NCI-H748 treated with DMSO at 0.1 percent for 48 hours (cell line): ENCODE data around the gene ATP8B3.

Experiments used
- DNase-seq: peaks from one replicate; lab custom pipeline; 2025; lab: John Stamatoyannopoulos, UW

Gene ATP8B3

DNA sequence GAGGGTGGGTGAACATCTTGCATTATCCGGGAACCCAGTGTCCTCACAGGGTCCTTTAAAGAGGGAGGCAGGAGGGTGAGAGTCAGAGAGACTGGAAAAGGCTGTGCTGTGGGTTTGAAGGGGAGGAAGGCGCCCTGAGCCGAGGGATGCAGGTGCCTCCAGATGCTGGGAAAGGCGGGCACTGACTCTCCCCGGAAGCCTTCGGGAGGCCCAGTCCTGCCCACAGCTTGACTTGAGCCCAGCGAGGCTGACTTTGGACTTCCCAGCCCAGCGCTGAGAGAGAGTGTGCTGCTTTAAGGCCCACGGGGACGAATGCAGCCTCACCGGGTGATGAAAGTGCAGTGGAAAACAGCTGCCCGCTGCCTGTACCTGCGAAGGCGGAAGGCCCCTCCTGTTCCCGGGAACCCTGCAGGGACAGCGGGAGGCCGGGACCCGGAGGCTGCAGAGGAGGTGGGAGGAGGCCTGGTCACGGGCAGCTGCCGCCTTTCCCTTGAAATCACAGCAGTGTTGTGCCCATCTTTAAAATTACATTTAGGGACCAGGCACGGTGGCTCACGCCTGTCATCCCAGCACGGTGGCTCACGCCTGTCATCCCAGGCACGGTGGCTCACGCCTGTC is 20.1 kb upstream of the ATP8B3 start:
- DNase-seq, result no peak

DNA sequence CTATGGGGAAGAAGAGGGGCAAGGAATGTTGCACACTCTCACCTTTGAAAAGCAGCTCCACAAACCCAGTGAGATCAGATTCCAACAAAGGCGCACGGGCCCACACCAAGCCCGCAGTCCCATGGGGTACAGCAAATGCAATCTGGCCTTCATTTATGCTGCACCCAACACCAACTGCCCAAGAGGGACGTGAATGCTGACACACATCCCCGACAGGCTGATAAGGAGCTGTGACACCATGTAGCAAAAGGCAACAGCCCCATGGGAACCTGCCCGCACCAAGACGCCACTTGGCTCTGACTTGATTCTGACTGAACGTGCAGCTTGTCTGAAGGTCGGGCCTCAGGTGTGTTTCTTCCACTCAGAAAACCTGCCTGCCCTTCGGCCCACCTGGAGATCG is 18.9 kb upstream of the ATP8B3 start:
- DNase-seq, result no peak

DNA sequence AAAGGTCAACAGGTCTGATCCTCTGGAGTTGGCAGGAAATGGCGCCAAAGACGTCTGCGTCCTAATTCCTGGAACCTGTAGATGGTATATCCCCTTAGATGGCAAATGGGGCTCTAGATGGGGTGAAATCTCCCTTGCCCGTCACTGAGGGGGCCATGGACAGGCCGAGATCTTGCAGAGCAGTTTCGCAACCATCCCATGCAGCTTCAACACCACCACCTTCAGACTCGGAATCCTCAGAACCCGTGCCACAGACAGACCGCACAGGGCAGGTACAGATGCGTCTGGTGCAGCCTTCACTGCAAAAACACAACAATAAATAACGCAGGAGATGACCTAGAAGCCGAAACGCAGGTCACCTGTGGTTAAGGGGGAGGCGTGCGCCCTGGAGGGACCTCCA is 18.5 kb upstream of the ATP8B3 start:
- no peak for DNase-seq

DNA sequence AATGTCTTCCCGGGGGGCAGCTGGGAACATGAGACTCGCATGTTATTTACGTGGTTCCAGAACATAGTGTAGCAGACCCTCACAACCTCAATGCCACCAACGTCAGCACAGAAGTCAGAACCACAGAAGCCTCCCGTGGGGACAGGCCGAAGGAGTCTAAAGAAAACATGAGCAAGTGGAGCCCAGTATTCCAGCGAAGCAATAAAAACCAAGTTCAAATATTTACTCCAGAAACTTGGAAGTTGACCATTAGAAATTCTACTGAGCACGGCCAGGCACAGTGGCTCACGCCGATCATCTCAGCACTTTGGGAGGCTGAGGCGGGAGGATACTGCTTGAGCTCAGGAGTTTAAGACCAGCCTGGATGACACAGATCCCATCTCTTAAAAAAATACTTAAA is 17.9 kb upstream of the ATP8B3 start:
- DNase-seq, result no peak

DNA sequence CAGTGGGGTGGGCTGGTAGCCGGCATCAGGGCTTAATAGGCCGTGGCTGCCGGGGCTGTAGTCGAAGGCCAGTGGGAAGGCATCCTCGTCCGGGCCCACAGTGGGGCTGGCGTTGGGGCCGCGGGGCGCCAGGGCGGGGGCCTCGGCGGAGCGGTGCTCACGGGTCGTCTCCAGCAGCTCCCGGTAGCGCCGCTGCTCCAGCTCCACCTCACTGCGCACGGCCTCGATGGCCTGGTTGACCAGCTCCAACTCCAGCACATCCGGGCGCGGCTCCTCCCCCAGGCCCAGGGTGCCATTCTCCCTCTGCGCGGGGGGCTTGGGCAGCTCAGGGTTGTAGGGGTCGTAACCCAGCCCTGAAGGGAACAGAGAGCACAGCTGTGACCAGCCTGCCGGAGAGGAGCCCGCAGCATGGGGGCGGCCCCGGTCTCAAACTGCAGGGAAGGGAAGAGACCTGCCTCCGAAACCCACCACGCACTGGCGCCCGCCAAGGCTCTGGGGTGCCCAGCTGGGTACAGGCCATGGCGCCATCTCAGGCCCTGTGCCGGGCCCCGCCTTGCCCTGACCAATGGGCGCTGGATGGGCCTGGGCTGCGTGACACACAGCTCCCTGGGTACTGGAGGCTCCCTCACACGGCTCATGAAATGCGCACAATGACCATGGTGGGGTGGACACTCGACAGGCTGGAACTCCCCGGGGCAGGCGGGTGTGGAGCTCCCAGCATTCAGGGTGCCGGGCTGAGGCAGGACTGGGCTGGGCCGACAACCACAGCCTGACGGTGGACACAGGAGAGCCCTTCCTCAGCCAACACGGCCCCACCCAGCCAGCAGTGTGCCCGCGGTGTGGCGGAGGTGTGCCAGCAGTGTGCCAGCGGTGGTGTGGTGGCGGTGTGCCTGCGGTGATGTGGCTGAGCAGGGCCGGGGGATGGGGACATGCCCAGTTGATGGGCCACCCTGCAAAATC is 16.5 kb upstream of the ATP8B3 start:
- DNase-seq, result no peak

DNA sequence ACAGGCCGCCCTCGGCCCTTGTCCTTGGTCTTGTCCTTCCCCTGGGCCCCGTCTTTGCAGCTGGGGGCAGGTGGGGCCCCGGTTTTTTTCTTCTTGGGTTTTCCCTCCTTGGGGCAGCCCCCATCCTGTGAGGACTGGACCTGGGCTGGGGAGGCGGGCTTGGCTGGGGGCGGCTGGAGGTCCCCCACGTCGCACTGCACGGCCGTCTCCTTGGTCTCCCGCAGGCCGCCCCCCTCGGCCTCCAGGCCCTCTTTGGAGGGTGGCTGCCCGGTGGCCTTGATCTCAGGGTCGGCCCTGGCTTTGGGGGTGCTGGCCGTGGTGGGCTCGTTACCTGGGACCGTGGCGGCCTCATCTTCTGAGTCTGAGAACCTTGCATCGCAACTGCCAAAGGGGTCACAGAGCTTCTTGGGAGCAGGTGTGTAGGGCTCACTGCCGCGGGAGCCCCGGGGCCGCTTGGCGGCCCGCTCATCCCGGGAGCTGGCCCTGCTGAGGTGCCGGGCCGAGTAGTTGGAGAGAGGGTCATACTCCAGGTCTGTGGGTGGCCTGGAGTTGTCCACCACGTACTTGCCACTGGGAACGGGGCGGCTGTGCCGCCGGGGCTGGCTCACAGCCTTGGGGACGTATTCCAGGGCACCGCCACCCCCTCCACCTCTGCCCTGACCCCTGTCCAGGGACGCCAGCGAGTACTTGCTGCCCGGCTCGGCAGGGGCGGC is 15.6 kb upstream of the ATP8B3 start:
- DNase-seq, result no peak

DNA sequence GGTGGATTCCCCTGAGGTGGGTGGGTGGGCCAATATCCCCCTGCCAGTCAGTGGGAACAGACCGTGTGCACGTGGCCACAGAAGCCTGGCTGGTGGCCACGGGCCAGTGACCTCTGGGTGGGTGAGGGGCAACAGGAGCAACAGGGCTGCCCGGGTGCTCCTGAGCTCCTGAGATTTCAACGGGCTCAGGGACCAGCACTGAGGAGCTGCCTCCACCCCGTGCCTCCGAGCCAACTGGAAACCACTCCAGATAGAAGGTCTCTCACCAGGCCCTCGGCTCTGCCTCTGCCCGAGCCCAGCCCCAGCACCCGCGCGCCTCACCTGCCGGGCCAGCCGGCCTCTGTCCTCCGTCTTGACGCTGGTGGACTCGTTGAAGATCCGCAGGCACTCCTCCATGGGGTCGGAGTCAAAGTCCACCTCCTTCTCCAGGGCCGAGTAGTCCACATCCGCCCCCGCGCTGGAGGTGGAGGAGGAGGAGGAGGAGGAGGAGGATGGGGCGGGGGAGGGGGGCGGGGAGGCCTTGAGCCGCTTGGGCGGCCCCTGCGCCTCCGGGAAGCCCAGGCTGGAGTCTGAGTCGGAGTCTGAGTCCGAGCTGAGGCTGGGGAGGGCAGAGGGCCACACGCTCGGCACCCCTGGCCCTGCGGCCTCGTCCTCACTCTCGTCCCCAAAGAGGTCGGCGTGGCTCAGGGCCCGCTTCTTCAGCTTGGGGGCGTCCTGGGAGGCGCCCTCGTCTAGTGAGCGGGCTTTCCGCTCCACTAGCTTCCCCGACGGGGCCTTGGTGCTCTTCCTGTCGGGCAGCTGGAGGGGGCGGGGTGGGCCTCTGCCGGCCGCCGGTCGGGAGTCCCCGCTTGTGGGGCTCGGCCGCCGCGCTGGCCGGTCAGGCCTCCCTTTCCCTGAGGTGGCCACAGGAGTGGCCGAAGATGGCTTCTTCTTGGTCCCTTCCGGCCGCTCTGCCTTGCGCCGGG is 14.8 kb upstream of the ATP8B3 start:
- DNase-seq, result no peak

DNA sequence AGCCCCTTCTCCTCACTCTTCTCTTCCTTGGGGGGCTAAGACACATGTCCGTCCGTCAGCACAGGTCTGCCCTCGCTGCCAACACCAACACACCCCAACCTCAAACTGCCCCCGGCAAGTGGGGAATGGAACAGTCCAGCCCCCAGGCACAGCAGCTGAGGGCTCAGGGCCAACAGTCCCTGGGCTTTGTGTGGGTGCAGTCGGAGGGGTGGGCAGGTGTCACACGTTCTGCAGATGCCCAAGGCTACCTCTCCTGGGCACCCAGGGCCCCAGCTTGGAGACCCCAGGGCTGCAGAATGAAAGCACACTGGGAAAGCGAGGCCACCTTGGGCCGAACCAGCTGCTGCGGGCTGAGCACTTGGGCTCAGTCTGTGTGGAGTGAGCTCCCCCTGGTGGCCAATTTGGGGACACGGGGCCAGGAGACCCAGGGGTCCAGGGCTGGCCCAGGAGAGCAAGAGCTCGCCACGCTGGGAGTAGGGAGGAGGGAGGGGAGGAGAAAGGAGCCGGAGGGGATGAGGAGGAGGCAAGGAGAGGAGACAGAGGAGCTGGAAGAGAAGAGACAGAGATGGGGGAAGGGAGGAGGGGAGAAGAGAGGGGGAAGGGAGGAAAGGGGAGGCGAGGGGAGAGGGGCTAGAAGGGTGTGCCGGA is 14.0 kb upstream of the ATP8B3 start:
- peak; percentile 1 for DNase-seq

DNA sequence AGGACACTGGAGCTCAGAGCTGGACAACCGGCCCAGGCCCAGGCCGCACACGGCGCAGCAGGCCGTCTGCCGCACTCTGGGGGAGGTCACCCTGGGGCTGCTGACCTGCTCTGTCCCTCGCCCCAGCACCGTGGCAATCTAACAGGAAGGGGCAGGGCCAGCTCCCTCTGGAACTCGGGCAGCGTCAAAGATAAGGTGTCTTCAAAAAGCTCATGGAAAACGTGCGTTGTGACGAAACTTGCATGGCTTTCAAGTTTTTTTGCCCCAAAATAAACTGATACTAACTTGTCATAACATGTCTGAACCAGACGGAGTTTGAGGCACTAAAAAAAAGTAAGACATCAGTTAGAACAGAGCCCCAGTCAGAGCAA is 12.2 kb upstream of the ATP8B3 start:
- DNase-seq, result no peak

DNA sequence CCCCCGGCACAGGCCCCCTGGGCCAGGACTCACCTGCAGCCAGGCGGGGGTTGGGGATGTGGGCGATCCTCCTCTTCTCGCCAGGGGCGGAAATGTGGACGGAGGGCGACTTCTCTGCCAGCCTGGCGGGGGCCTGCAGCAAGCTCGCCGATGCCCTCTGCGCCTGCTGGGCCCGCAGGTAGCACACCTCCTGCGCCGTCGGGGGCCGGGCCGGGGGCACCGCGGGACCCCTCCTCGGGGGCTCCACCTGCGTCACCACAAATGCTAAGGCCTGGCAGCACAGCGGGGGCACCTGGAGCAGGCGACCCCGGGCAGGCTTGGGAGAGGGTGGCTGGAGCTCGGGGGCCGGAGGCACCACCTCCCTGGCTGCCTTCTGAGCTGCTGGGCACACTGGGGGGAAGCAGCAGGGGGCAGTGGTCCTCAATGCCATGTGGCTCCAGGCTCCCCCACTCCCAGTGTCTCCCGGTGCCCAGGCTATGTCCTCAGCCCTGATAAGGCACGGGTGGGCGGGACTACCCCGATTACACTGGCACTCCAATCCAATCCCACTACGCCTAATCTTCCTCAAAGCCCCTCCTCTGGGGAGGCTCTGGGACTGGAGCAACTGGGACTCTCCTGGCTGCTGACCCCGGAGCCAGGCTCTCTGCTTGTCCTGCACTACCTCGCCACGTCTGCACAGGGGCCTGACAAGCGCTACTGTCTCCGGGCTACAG is 11.6 kb upstream of the ATP8B3 start:
- DNase-seq, result no peak

DNA sequence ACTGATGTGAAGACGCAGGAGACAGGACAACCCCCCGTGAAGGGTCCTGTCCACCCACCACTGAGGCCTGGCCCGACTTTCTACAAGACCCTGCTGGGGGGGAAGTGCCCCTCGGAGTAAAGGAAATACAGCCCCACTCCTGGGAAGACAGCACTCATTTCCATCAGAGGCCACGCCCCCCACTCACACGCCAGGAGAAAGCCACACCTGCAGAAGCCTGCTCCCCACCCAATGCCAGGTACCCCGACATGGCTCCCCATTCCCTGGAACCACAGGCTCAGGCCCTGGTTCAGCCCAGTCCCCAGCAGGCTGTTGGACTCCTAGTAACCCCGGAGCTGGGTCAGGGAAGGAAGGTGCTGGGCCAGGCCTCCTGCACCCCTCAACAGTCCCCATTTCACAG is 10.9 kb upstream of the ATP8B3 start:
- DNase-seq, result no peak

DNA sequence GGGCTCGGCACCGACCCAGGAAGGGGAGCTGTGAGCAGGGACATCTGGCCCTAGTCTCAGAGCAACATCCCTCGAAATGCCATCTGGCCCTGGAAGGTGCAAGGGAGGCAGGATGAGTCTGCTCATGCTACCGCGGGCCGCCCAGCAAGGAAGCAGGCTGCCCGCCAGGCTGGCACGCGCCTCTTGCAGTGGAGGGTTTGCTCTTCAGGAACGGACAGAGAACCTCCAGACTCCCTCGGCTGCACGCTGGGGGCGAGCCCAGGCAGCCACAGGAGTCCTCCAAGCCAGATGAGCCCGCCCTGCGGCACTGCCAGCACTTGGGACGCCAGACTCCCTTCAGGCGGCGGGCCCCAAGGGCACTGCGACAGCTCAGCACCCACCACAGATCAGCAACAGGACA is 10.1 kb upstream of the ATP8B3 start:
- DNase-seq, result no peak

DNA sequence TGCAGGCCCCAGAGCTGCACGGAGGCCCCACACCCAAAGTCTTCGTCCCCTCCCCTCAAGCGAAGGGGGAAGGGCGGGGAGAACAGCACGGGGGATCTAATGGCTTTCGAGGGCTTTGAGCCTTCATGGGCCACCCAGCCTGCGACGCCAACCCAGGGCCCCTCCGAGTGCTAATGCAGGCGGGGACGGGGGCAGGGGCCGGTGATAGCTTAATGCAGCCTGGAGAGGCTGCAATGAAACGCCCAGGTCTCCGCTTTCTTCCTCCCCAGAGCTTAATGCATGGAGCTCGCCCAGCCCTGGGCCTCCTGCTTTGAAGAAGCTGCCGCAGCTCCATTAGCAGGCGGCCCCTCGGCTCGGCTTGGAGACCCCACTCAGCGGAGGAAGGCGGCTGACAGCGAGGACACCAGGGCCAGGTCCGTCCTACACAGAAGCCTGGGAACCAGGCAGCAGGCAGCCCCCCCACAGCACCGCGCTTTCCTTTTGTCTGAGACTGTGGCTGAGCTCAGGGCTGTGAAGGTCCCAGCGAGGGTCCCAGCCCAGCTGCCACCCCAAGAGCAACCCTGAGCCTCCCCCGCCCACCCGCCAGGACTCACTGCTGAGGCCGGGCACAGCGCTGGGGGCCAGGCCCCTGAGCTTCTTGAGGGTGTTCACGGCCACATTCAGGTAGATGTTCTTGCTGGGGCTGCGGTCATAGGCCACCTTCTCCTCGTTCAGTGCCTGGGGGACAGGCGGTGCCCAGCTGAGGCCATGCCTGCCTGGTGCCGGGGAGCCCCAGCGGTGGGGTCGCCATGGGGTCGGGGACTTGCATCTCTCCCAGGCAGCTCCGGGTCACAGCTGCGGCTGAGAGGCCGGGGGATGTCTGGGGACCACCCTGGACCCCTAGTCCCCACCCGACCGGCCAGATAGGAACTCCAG is 7.5 kb upstream of the ATP8B3 start:
- DNase-seq, result no peak

DNA sequence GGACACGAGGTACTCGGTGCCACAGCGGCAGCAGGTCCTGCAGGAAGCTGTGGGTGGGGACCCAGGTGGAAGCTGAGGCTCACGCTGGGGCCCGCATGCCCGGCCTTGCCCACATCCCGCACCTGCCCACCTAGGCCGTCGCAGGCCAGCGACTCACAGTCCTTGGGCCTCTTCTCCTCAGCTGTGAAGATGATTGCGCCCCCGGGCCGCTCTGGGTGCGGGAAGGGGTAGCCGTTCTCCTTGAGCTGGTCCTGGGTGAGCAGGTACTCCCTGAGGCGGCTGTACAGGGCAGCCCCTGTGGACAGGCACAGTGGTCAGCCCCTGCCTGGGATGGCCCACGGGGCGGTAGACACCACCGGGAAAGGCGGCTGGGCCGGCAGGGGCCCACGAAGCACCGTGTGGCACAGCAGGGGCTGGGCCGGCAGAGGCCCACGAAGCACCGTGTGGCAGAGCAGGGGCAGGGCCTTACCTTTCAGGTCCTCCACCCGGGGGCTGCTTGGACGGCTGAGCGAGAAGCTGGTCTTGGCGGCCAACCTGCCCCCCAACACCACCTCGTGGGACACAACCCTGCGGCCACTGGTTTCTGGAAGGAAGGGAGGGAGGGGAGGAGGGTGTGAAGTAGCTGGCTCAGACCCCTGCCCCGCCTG is 6.6 kb upstream of the ATP8B3 start:
- DNase-seq, result no peak

DNA sequence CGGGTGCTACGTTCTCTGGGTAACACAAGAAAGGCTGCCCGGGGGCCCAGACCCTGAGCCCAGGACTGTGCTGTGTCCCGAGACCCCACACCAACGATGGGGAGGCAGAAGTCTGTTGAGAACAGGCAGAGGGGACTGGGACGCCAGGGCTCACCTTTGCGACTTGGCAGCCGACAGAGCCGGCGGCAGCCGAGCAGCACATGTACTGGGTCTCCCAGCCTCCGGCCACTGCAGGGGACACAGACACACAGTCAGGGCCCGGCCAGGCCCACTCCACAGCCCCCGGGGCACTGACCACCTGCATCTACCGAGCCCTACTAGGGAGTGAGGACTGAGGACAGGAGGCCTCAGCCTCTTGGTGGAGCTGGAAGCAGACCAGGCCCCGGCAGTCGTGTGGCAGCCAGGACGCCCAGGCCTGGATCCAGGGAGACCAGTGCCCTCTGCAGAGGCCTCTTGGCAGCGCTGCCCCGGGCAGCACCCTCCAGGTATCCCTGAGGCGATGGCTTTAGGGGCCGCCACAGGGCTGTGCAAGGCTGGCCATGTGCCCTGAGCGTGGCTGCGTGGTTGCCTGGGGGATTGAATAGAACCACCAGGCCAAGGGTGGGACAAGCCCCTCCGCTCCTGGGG is 5.6 kb upstream of the ATP8B3 start:
- DNase-seq, result no peak

DNA sequence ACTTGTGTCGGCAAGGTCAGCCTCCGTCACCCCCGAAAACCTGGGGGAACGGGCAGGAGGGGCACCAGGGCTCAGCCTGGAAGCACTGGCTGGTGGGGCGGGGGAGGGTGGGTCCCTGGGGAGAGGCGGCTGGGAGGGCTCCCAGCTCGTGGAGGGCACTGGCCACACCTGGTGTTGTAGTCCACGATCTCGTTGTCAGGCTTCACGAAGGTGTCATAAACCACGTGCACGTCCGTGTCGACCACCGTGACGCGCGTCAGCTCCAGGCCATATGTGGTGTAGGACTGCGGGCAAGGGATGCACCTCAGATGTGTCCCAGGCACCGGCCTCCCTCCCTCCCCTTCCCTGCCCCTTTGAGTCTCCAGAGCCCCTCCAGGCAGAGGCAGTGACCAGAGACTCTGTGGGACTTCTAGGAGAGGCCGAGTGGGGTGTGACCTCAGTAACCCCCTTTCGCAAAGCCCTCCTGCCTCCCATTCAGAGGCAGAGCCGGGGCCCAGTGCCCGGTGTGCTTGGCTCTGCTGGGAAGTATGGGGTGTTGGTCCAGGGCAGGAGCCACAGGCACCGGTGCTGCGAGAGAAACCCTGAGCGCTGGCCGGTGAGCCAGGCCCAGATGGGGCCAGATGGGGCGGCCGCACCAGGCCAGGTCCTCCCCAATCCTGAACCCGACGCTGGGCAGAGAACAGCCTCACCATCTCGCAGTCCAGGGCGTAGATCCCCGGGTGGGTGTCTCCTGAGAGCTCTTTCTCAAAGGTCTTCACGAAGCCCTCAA is 4.6 kb upstream of the ATP8B3 start:
- no peak for DNase-seq

DNA sequence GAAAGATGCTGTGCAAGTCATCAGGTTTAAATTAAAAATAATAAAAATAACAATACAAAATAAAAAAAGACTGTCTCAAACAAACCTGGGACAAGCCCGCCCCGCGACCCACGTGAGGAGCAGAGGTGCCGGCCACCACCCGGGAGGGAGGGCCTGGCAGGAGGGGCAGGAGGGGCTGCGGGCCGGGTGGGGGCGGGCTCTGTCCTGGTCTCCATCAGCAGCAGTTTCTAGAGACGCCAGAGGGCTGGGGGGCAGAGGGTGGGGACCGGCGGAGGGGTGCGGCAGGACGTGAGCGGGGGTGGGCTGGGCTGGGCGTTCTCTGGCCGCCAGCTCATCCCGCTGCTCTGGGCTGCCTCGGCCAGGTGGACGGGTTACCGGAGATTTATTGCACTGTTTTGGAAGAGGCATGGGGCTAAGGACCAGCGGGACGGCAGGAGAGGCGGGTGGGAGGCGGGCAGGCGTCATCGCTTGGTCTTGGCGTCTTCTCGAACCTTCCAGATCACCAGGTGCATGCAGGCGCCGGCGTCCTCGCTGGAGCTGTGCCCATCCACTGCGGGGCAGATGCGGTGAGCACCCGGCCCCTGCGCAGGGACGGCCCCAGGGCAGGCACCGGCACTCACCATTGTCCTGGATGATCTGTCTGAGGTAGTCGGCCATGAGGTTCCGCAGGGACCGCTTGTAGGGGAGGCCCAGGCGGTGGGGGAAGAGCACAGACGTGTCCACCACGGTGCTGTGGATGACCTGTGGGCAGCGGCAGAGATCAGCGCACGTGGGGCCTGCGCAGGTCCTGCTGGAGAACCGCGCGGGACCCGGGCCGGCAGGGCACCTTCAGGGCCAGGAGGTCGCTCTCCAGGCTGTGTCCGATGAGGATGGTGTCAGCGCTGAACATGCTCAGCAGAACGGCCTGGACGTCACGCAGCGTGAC is 3.8 kb upstream of the ATP8B3 start:
- DNase-seq, result no peak
